Cardiac ventricle fibroblast (primary cell): ENCODE data around the gene AKR7A3. TPM values are rescaled to one million over a fixed set of nuclear protein-coding genes. Genes with fewer than 3 reads are reported as not detected.

ENCODE experiments used
- total RNA-seq: library from RNA; depleted of rRNA; stranded (reverse); fragments of >200 nt; gene quantifications from 2 replicates; pipeline ENCODE4 v1.2.3, GENCODE V29; 2015

The AKR7A3 gene
- 0.73 and 1.00 TPM in 2 replicates for total RNA-seq

GRCh38 chr1:19288324-19289241 is at the start of gene AKR7A3:
AKR7A3 (minus strand) TSS chr1:19288770; CDS start chr1:19288709, 61 bp downstream.

GRCh38 chr1:19311931-19312781 is 23.6 kb upstream of the AKR7A3 start, which contains the start of the genes AKR7A2 and SLC66A1:
AKR7A2 (minus strand) TSS chr1:19312144; CDS start chr1:19312124, 20 bp downstream.
SLC66A1 (plus strand) TSS chr1:19312326; CDS start chr1:19317678, 5,352 bp downstream.

GRCh38 chr1:19251305-19252196 is 37.0 kb downstream of the AKR7A3 start, which contains the start of the genes EMC1 and MRTO4:
EMC1 (minus strand) TSS chr1:19251524; CDS start chr1:19251509, 15 bp downstream.
MRTO4 (plus strand) TSS chr1:19251805; CDS start chr1:19251836, 31 bp downstream.

Other genes with a start within 250 kb of the AKR7A3 start
- 65.3 and 78.3 TPM in 2 replicates for gene UBR4, start 78.5 kb downstream of the AKR7A3 start, total RNA-seq
- 34.8 and 43.7 TPM in 2 replicates for gene EMC1, start 37.2 kb downstream of the AKR7A3 start, total RNA-seq
- gene MRTO4, start 37.0 kb downstream of the AKR7A3 start, total RNA-seq = 18.5 and 25.0 TPM in 2 replicates
- 117 and 159 TPM in 2 replicates for gene AKR7A2, start 23.4 kb upstream of the AKR7A3 start, total RNA-seq
- gene SLC66A1, start 23.6 kb upstream of the AKR7A3 start, total RNA-seq = 12.3 and 20.6 TPM in 2 replicates
- gene CAPZB, start 196.8 kb upstream of the AKR7A3 start, total RNA-seq = 148 and 173 TPM in 2 replicates